HUES64 (cell line): Measurements from ENCODE around the gene AMER2.

Experiments used
- H3K27ac ChIP-seq: 2 replicates; pipeline ENCODE4 v1.7.0; 2013; ENCODE audit warnings: low read depth, low read length, inconsistent platforms
- H3K27me3 ChIP-seq: 2 replicates; pipeline ENCODE4 v1.6.1; 2013; ENCODE audit warnings: mild to moderate bottlenecking, low read length; ENCODE audit not compliant: insufficient read depth
- H3K36me3 ChIP-seq: 2 replicates; pipeline ENCODE4 v1.6.1; 2013; ENCODE audit warnings: mild to moderate bottlenecking, low read length; ENCODE audit not compliant: insufficient read depth
- H3K4me1 ChIP-seq: 2 replicates; pipeline ENCODE4 v1.6.1; 2013; ENCODE audit warnings: mild to moderate bottlenecking, low read length, moderate library complexity; ENCODE audit not compliant: insufficient read depth
- H3K4me3 ChIP-seq: 2 replicates; pipeline ENCODE4 v1.5.1; 2013; ENCODE audit warnings: mild to moderate bottlenecking, low read length, moderate library complexity
- H3K9ac ChIP-seq: 2 replicates; pipeline ENCODE4 v1.6.1; 2013; ENCODE audit warnings: mild to moderate bottlenecking, low read depth, low read length
- H3K9me3 ChIP-seq: 2 replicates; pipeline ENCODE4 v1.6.1; 2013; ENCODE audit warnings: low read depth, low read length; ENCODE audit not compliant: insufficient read depth
- WGBS: fragments of 150-250, 120-280 bp; methylation state at CpG from one replicate; pipeline ENCODE4 v1.1.7; 2013; ENCODE audit warnings: missing lambda C conversion rate; 5-methylcytosine and 5-hydroxymethylcytosine counted together

The AMER2 gene

GRCh38 chr13:25200783-25201182, 28.7 kb upstream of the AMER2 start:
- no peak overlapping the region for H3K27ac ChIP-seq
- no peak overlapping the region for H3K9ac ChIP-seq
- H3K27me3 ChIP-seq: no peaks in the 10 kb centered on the region
- WGBS: 98% methylated on average over 3 of the region's 4 CpGs
- no peak overlapping the region for H3K4me3 ChIP-seq
- H3K36me3 ChIP-seq: no peaks in the 10 kb centered on the region
- no peaks in the 10 kb centered on the region for H3K9me3 ChIP-seq
- H3K4me1 ChIP-seq: peaks cover 7% of the 10 kb centered on the region

DNA sequence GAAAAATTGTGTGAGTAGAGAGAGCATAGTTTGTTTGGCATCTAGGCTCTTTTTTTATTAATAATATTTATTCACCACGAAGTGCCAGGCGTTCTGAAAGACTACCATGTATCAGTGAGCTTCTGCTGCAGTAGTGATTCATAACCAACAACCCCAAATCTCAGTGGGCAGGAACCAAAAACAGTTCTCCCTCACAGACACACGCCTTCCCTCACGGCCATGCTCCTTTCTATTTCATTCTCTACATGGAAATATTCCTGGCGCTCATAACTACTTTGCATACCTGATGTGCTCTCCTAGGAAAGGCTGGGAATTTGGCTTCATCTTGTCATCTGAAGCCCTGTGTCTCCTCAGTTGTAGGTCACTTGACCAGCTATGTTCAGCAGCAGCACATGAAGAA, 26.6 kb upstream of the AMER2 start:
- 94% methylated on average over 5 of the region's 5 CpGs for WGBS
- H3K9me3 ChIP-seq: no peaks in the 10 kb centered on the region
- no peaks in the 10 kb centered on the region for H3K36me3 ChIP-seq
- no peak overlapping the region for H3K9ac ChIP-seq
- no peak overlapping the region for H3K4me3 ChIP-seq
- H3K27ac ChIP-seq: no peak overlapping the region
- no peaks in the 10 kb centered on the region for H3K27me3 ChIP-seq
- H3K4me1 ChIP-seq: peaks cover 7% of the 10 kb centered on the region

- H3K36me3 ChIP-seq: no peaks in the 10 kb centered on the region
- H3K27me3 ChIP-seq: no peaks in the 10 kb centered on the region
- H3K9me3 ChIP-seq: no peaks in the 10 kb centered on the region
- no peak overlapping the region for H3K4me3 ChIP-seq
- H3K27ac ChIP-seq: no peak overlapping the region
- 94% methylated on average over 11 of the region's 11 CpGs for WGBS
- H3K4me1 ChIP-seq: no peaks in the 10 kb centered on the region
- no peak overlapping the region for H3K9ac ChIP-seq
Observed at GRCh38 chr13:25196971-25197370, 24.9 kb upstream of the AMER2 start.

DNA sequence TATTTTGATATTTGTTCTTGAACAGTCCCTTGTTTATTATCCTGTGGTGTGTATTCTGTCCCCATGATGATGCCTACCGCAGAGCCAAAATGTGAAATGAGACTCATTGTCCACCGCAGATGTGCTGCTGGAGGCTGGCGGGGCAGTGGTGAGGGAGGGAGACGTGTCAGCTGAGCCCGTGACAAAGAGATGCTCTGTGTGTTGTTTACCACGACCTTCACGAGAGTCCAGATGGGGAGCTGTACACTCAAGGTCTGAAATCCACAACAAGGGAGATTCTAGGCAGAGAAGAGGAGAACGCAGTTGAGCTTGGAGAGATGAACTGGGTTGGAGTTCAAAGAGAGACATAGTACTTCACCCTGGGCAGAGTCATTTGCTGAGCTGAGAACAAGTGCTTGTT, 20.8 kb upstream of the AMER2 start:
- no peaks in the 10 kb centered on the region for H3K9me3 ChIP-seq
- 89% methylated on average over 8 of the region's 8 CpGs for WGBS
- H3K27ac ChIP-seq: no peak overlapping the region
- no peaks in the 10 kb centered on the region; the same call in 1 of the 2 replicates for H3K27me3 ChIP-seq
- no peaks in the 10 kb centered on the region for H3K36me3 ChIP-seq
- no peak overlapping the region for H3K9ac ChIP-seq
- H3K4me3 ChIP-seq: no peak overlapping the region
- H3K4me1 ChIP-seq: no peaks in the 10 kb centered on the region

DNA sequence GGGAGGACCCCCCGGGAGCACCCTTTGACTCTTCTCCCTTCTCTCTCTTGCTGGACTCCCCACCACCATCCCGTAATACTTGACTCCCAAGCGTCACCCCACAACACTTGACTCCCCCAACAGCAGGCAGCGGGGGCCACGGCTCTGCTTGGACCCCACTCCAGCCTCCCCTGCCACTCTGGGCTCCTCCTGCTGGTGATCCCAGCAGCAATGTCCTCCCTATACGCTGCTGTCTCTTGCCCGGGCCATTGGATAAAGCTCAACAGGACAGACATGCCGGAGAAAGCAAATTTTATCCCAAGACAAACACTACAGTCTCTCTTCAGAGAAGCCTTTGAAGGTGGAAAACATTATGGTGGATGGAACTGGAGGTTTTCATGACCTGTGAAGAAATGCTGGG, 20.4 kb upstream of the AMER2 start:
- 95% methylated on average over 8 of the region's 8 CpGs for WGBS
- no peaks in the 10 kb centered on the region; the same call in 1 of the 2 replicates for H3K27me3 ChIP-seq

DNA sequence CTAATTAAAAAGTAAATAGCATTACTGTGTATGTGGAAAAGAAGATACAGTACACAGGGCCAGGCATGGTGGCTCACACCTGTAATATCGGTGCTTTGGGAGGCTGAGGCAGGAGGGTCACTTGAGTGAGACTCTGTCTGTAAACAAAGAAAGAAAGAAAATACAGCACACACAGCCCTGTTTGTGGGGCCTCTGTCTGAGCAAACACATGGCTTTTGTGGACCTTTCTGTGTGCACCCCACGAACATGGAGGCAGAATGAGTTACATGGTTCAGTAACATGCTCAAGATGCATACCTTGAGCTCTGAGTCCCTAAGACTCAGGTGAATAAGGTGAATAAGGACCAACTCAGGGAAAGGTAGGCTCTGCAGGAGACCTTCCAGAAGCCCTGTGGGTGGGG, 20.0 kb upstream of the AMER2 start:
- Histone ChIP-seq H3K9me3 (no peaks in the 10 kb centered on the region), H3K27me3 (no peaks in the 10 kb centered on the region; the same call in 1 of the 2 replicates), H3K4me3 (no peak overlapping the region), H3K27ac (no peak overlapping the region), H3K9ac (no peak overlapping the region), H3K36me3 (no peaks in the 10 kb centered on the region), H3K4me1 (no peaks in the 10 kb centered on the region)
- 94% methylated on average over 2 of the region's 2 CpGs for WGBS

More for the DNA sequence above, 20.4 kb upstream of the AMER2 start:
- Histone ChIP-seq H3K4me1 (no peaks in the 10 kb centered on the region), H3K36me3 (no peaks in the 10 kb centered on the region), H3K27ac (no peak overlapping the region), H3K4me3 (no peak overlapping the region), H3K9ac (no peak overlapping the region), H3K9me3 (no peaks in the 10 kb centered on the region)

GRCh38 chr13:25190771-25191170, 18.7 kb upstream of the AMER2 start:
- WGBS: 94% methylated on average over 4 of the region's 4 CpGs
- Histone ChIP-seq H3K4me3 (no peak overlapping the region), H3K27me3 (no peaks in the 10 kb centered on the region; the same call in 1 of the 2 replicates), H3K9ac (no peak overlapping the region), H3K27ac (no peak overlapping the region), H3K9me3 (no peaks in the 10 kb centered on the region), H3K4me1 (no peaks in the 10 kb centered on the region), H3K36me3 (no peaks in the 10 kb centered on the region)

GRCh38 chr13:25190256-25190655, 18.2 kb upstream of the AMER2 start:
- 87% methylated on average over 5 of the region's 5 CpGs for WGBS

DNA sequence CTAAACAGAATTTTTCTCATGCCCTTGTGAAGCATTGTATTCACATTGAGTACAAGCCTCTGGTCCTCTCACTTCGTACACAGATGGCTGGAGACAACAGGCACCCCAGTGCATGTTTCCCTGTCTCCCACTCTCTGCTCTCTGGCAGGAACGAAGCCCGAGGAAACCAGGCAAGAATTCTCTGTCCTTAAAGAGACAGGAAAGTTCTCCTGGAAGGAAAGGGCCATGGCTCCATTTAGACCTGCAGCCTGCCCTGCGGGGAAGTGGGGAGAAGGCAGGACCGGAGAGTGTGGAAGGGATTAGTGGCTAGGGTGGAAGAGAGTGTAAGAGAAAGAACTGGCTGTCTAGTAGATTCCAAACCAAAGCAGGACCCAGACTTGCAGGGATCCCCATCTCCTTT, 15.5 kb upstream of the AMER2 start:
- no peaks in the 10 kb centered on the region for H3K4me1 ChIP-seq
- H3K4me3 ChIP-seq: no peak overlapping the region
- no peak overlapping the region for H3K27ac ChIP-seq
- no peaks in the 10 kb centered on the region for H3K9me3 ChIP-seq
- 93% methylated on average over 5 of the region's 5 CpGs for WGBS
- no peaks in the 10 kb centered on the region for H3K36me3 ChIP-seq
- no peak overlapping the region for H3K9ac ChIP-seq
- no peaks in the 10 kb centered on the region; the same call in 1 of the 2 replicates for H3K27me3 ChIP-seq

More at GRCh38 chr13:25190256-25190655, 18.2 kb upstream of the AMER2 start:
- Histone ChIP-seq H3K9ac (no peak overlapping the region), H3K27me3 (no peaks in the 10 kb centered on the region; the same call in 1 of the 2 replicates), H3K4me1 (no peaks in the 10 kb centered on the region), H3K9me3 (no peaks in the 10 kb centered on the region), H3K27ac (no peak overlapping the region), H3K4me3 (no peak overlapping the region), H3K36me3 (no peaks in the 10 kb centered on the region)

GRCh38 chr13:25186187-25186586, 14.1 kb upstream of the AMER2 start:
- no peak overlapping the region for H3K4me3 ChIP-seq
- H3K9me3 ChIP-seq: no peaks in the 10 kb centered on the region
- H3K4me1 ChIP-seq: 0 out of 2 replicates have a peak, but pooled peaks cover under 1% of the 10 kb centered on the region
- H3K36me3 ChIP-seq: no peaks in the 10 kb centered on the region
- 92% methylated on average over 12 of the region's 12 CpGs for WGBS
- no peak overlapping the region for H3K27ac ChIP-seq
- H3K27me3 ChIP-seq: no peaks in the 10 kb centered on the region; the same call in 1 of the 2 replicates
- H3K9ac ChIP-seq: no peak overlapping the region

DNA sequence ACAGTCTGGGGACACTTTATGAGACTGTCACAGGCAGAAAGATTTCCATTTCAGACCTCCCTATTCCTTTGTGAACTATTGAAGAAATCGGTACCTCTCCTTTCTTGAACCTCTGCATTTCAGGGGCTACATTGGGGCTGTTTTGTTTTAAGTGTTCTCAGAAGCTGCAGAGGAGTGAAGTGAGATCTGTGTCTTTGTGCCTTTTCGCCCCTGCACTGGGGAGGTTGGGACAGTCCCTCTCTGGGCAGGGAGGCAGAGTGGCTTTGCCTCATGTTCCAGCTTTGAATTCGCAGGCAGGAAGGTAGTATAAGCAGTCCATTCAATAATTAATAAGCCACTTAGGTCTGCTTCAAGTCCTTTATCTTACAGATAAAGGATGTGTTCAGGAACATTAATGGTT, 9.5 kb upstream of the AMER2 start:
- no peak overlapping the region for H3K4me3 ChIP-seq
- no peak overlapping the region for H3K27ac ChIP-seq
- H3K36me3 ChIP-seq: no peaks in the 10 kb centered on the region
- 90% methylated on average over 3 of the region's 3 CpGs for WGBS
- H3K9me3 ChIP-seq: no peaks in the 10 kb centered on the region
- peaks cover 7% of the 10 kb centered on the region; the same call in 1 of the 2 replicates for H3K4me1 ChIP-seq
- no peaks in the 10 kb centered on the region for H3K27me3 ChIP-seq
- H3K9ac ChIP-seq: no peak overlapping the region
